Measurements from ENCODE around the gene SELENOI. TPM values are rescaled to one million over a fixed set of nuclear protein-coding genes. Genes with fewer than 3 reads are reported as not detected.

Gene SELENOI
- total and polyA plus RNA-seq, 10 of the 15 experiments (the other 5 are each of a cell fraction or from before 2014, with no cell fraction given) = 5.2 to 31.4 (median 17.4) TPM

DNA sequence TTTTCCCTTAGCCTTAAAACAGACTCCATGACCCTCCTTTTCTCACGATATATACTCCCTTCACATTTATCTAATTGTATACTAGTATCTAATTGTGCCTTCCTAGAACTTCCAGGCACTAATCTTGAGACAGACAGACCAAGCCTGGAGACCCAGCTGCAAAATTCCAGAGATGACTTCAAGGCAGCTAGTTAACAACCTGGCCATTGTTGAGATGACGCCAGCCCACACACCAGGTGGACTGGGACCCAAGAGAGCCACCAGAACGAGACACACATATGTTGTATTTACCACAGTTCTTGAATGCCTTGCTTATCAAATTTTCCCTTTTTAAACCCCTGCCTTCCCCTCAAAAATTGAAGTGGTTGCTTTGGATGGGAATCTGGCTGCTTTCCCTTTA lies 48.9 kb upstream of the SELENOI start:
- no peak overlapping the region for H3K4me3 ChIP-seq
- ChIA-PET CTCF (no interaction called here), SMC1A (ENCODE audit: uncharacterized antibody, unreplicated experiment) (no interaction called here), POLR2A (no interaction called here), RAD21 (ENCODE audit: unreplicated experiment) (no interaction called here)
- in situ Hi-C loops (cut with MboI) = no loop called here
- FAIRE-seq (no peak), DNase-seq (ENCODE audit: low read depth, low spot score) (no peak), ATAC-seq (no peak)
- H3K36me3 ChIP-seq (ENCODE audit: control insufficient read depth in 2 of 2, insufficient read depth in 2 of 2, low read length in 1 of 2) = no peaks in the 10 kb centered on the region
- H3K27ac ChIP-seq (ENCODE audit: control insufficient read depth, insufficient read depth) = no peak overlapping the region
- no peak overlapping the region for H3K9ac ChIP-seq (ENCODE audit: control insufficient read depth, insufficient read depth, low read length)
- no peak for TF ChIP-seq CHD4 (IDR thresholded peaks at IDR 0.05)
- H4K20me1 ChIP-seq (ENCODE audit: control insufficient read depth, insufficient read depth) = no peaks in the 10 kb centered on the region
- H3K4me2 ChIP-seq (ENCODE audit: control insufficient read depth, insufficient read depth) = no peak overlapping the region
- no peaks in the 10 kb centered on the region for H3K9me3 ChIP-seq (replicated peaks; ENCODE audit: control insufficient read depth, insufficient read depth, low read length)
- H2AFZ ChIP-seq (ENCODE audit: control insufficient read depth, low read depth, low read length) = no peak overlapping the region
- H3K79me2 ChIP-seq (ENCODE audit: control insufficient read depth, insufficient read depth, low read length) = no peaks in the 10 kb centered on the region
- intact Hi-C loops (cut with micrococcal nuclease; ENCODE audit: unreplicated experiment) = no loop called here
- H3K27me3 ChIP-seq (replicated peaks in 1 of 2; ENCODE audit: control insufficient read depth in 2 of 2, insufficient read depth in 2 of 2, low read length in 1 of 2) = no peaks in the 10 kb centered on the region
- H3K4me1 ChIP-seq (ENCODE audit: control insufficient read depth, insufficient read depth, low read length) = peaks cover 4% of the 10 kb centered on the region; the same call in 1 of the 2 replicates
- WGBS (ENCODE audit: insufficient coverage, insufficient replicate concordance, low lambda C conversion rate, missing lambda C conversion rate) = 69% methylated on average over 3 of the region's 3 CpGs
- no TSS peak for BruUV-seq (replicated peaks)

- intact Hi-C loops (cut with micrococcal nuclease; ENCODE audit: unreplicated experiment) (no loop called here), in situ Hi-C loops (cut with MboI) (no loop called here)
- TF ChIP-seq NR2C1 (IDR thresholded peaks at IDR 0.05) = no peak
- no peak for TF ChIP-seq ZNF274 (IDR thresholded peaks at IDR 0.05; ENCODE audit: insufficient read depth, insufficient read length)
- TF ChIP-seq PAX8 (IDR thresholded peaks at IDR 0.05) = no peak
- TF ChIP-seq USF1 (IDR thresholded peaks at IDR 0.05; ENCODE audit: borderline replicate concordance, extremely low read length, insufficient read depth, low read depth, low read length) = no peak
- TF ChIP-seq CBX3 (IDR thresholded peaks at IDR 0.05; ENCODE audit: borderline replicate concordance, low read depth) = no peak
- TF ChIP-seq CHD4 (IDR thresholded peaks at IDR 0.05) = no peak
- no peak for TF ChIP-seq TBL1XR1 (IDR thresholded peaks at IDR 0.05; ENCODE audit: low read depth, low read length)
- TF ChIP-seq, protein P1, sequence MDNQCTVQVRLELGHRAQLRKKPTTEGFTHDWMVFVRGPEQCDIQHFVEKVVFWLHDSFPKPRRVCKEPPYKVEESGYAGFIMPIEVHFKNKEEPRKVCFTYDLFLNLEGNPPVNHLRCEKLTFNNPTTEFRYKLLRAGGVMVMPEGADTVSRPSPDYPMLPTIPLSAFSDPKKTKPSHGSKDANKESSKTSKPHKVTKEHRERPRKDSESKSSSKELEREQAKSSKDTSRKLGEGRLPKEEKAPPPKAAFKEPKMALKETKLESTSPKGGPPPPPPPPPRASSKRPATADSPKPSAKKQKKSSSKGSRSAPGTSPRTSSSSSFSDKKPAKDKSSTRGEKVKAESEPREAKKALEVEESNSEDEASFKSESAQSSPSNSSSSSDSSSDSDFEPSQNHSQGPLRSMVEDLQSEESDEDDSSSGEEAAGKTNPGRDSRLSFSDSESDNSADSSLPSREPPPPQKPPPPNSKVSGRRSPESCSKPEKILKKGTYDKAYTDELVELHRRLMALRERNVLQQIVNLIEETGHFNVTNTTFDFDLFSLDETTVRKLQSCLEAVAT (IDR thresholded peaks at IDR 0.05) = no peak
- no peak for TF ChIP-seq ZNF622 (IDR thresholded peaks at IDR 0.05)
- no peak for TF ChIP-seq JUND (IDR thresholded peaks at IDR 0.05; ENCODE audit: low read depth, low read length)
- no peaks in the 10 kb centered on the region for H3K79me2 ChIP-seq (ENCODE audit: control insufficient read depth, insufficient read depth, low read length)
- POLR2A ChIA-PET = interaction anchor here (0.8 to 2.7 kb wide), 2 partner anchors 54 to 60 kb away, joined by 3 to 24 read pairs; partner anchors contain the start of genes HADHA and HADHB
- WGBS (ENCODE audit: insufficient coverage, insufficient replicate concordance, low lambda C conversion rate, missing lambda C conversion rate) = 75% methylated on average over 17 of the region's 17 CpGs
- no peaks in the 10 kb centered on the region for H3K36me3 ChIP-seq (ENCODE audit: control insufficient read depth in 2 of 2, insufficient read depth in 2 of 2, low read length in 1 of 2)
- H3K9me3 ChIP-seq (replicated peaks; ENCODE audit: control insufficient read depth, insufficient read depth, low read length) = no peaks in the 10 kb centered on the region
- peaks cover 4% of the 10 kb centered on the region; the same call in 1 of the 2 replicates for H3K4me1 ChIP-seq (ENCODE audit: control insufficient read depth, insufficient read depth, low read length)
- CTCF ChIA-PET = no interaction called here
- no peak overlapping the region for H3K27ac ChIP-seq (ENCODE audit: control insufficient read depth, insufficient read depth)
- RAD21 ChIA-PET (ENCODE audit: unreplicated experiment) = interaction anchor here (0.6 kb wide), 1 partner anchor 536 kb away, joined by 4 read pairs; no protein-coding TSS in a partner anchor
- peak overlapping the region; percentile 57; the same call in 1 of the 2 replicates for H3K4me3 ChIP-seq
- no peak for DNase-seq (ENCODE audit: low read depth, low spot score)
- no peak for FAIRE-seq
- SMC1A ChIA-PET (ENCODE audit: uncharacterized antibody, unreplicated experiment) = interaction anchor here (1.1 to 3.0 kb wide), 3 partner anchors 29 to 55 kb away, joined by 3 to 10 read pairs (median 8); no protein-coding TSS in a partner anchor
- BruUV-seq (replicated peaks) = no TSS peak
- H3K4me2 ChIP-seq (ENCODE audit: control insufficient read depth, insufficient read depth) = peak overlapping the region; percentile 96
- peak overlapping the region; percentile 78 for H2AFZ ChIP-seq (ENCODE audit: control insufficient read depth, low read depth, low read length)
- H3K9ac ChIP-seq (ENCODE audit: control insufficient read depth, insufficient read depth, low read length) = 0 out of 2 replicates have a peak overlapping the region, but pooled peaks have one; percentile 58
- H4K20me1 ChIP-seq (ENCODE audit: control insufficient read depth, insufficient read depth) = no peaks in the 10 kb centered on the region
- no peaks in the 10 kb centered on the region for H3K27me3 ChIP-seq (replicated peaks in 1 of 2; ENCODE audit: control insufficient read depth in 2 of 2, insufficient read depth in 2 of 2, low read length in 1 of 2)
- no peak for ATAC-seq
These were observed 47.7 kb upstream of the SELENOI start for GRCh38 chr2:26298286-26298637.
